Fibroblast of the aortic adventitia (primary cell): ENCODE results near the gene RSKR. TPM values are rescaled to one million over a fixed set of nuclear protein-coding genes. Genes with fewer than 3 reads are reported as not detected.
"Not testable (repeated sequence)": the region's sequence is repeated elsewhere in the genome, so short reads cannot be mapped to it uniquely, and the experiment has no call there.

Experiments used
- DNase-seq: peaks from one replicate; pipeline ENCODE4 v3.0.0-alpha.2; 2010; ENCODE audit warnings: low read depth
- H3K4me3 ChIP-seq: 2 replicates; pipeline ENCODE4 v1.5.1; 2011; ENCODE audit warnings: low read depth, mild to moderate bottlenecking, control low read depth, low read length, moderate library complexity
- total RNA-seq: library from RNA; depleted of rRNA; stranded (reverse); fragments of >200 nt; gene quantifications from 2 replicates; pipeline ENCODE4 v1.2.3, GENCODE V29; 2012; ENCODE audit warnings: low replicate concordance
- TF ChIP-seq, protein P1 (sequence below): IDR thresholded peaks from 2 replicates; pipeline ENCODE4 v1.5.1; 2011; ENCODE audit warnings: mild to moderate bottlenecking, low read length, control low read depth, inconsistent platforms; ENCODE audit not compliant: insufficient read depth

The RSKR gene
- total RNA-seq, 1 donor, result 4.3 TPM

DNA sequence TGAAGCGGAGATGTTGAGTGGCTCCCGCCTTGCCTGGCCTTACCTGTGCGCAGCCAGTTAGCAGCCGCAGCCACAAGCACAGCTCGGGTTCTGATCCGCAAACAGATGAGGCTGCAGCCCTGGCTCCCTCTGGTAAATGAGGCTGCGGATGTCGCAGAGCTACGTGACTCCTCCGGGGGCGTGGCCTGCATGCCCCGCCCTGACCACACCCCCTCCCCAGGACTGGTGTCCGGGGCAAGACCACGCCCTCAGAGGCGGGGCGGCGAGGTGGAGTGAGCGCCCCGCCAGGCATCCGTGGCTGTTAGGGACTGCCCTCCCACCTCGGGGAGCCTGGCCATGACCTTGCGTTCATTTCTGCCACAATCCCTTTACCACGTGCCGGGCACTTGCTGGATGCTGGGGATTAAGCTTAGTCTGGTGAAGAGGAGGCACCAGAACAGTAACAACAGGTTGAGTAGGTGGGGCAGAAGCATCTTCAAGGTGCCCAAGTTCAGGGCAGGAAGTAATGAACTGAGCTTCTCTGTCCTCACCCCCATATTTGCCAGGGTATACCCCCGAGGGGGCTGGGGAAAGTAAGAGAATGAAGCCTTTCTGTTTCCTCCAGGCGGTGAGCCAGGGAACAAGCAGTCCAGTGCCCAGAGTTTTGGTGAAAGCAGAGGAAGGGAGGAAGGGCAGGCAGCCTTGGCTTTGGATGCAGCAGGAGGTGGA, 37.1 kb downstream of the RSKR start, which contains the start of gene ALDOC:
Gene ALDOC, minus strand, starts transcription at position 138 of the 708 bp plus-strand sequence. CDS start 1,363 bp downstream, outside the sequence.
- peak within 1 kb of the TSS; percentile 55 for H3K4me3 ChIP-seq
- peak; percentile 84 for DNase-seq
- TF ChIP-seq, protein P1, sequence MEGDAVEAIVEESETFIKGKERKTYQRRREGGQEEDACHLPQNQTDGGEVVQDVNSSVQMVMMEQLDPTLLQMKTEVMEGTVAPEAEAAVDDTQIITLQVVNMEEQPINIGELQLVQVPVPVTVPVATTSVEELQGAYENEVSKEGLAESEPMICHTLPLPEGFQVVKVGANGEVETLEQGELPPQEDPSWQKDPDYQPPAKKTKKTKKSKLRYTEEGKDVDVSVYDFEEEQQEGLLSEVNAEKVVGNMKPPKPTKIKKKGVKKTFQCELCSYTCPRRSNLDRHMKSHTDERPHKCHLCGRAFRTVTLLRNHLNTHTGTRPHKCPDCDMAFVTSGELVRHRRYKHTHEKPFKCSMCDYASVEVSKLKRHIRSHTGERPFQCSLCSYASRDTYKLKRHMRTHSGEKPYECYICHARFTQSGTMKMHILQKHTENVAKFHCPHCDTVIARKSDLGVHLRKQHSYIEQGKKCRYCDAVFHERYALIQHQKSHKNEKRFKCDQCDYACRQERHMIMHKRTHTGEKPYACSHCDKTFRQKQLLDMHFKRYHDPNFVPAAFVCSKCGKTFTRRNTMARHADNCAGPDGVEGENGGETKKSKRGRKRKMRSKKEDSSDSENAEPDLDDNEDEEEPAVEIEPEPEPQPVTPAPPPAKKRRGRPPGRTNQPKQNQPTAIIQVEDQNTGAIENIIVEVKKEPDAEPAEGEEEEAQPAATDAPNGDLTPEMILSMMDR, result no peak

DNA sequence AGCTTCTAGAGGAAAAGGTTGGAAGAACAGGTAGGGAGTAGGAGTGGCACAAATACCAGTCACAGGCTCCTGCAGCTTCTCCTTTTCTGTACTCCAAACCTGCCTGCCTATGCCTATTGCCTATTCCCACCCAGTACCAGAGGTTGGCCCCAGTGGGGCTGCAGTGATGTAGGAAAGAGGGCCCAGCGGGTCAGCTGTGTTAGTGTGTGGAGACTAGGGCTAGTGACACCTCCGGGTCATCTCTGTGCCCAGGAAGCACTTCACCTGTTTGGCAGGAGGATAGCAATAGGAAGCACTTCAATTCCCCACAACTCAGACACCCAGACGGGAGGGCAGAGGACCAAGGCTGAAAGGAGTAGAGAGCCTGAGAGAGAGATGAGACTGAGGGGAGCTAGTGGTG, 38.0 kb downstream of the RSKR start:
- H3K4me3 ChIP-seq, DNase-seq: not testable (repeated sequence)

GRCh38 chr17:28575126-28575795, 38.7 kb downstream of the RSKR start:
- no peak overlapping the region for H3K4me3 ChIP-seq
- no peak for DNase-seq
- TF ChIP-seq, protein P1, result no peak

- TF ChIP-seq, protein P1, result no peak
- no peak for DNase-seq
These were observed 39.5 kb downstream of the RSKR start for GRCh38 chr17:28574526-28574925.

DNA sequence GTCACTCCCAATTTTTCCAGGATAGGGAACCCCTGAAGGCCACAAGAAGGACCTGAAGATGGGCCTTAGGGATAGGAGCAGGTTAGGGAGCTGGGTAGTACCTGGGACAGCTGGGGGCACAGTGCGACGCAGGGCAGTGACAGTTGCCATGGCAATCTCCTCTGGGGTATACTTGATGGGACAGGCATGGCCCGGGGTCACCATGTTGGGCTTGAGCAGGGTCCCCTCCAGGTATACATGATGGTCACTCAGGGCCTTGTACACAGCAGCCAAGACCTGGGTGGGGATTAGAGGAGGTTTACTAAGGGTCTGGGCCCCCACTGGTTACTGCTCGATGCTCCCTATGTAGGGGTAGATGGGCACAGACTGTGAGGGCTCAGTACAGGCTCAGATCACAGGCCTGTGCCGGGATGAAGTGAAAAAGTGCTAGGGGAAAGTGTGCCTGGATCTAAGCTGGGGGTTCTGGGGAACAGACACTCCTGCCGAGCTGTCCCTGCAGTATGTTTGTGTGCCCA, 40.0 kb downstream of the RSKR start:
- TF ChIP-seq, protein P1, result no peak
- H3K4me3 ChIP-seq, result no peak overlapping the region
- DNase-seq, result no peak

More at GRCh38 chr17:28574526-28574925, 39.5 kb downstream of the RSKR start:
- no peak overlapping the region for H3K4me3 ChIP-seq

DNA sequence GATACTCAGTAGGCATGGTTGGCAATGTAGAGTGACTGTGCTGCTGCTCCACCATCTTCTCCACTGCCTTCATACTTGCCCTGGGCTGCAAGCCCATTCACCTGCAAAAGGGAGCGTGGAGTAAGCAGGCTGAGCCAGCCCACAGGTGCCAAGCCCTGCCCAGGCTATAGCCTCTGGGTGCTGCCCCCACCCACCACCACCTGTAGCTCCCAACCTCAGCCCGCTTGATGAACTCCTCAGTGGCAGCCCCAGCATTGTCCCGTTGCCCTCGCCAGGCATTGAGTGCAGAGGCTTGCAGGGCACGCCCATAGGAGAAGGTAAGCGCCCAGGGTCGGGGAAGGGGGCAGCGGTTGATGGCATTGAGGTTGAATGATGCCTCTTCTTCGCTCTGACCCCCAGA, 40.5 kb downstream of the RSKR start:
- no peak overlapping the region for H3K4me3 ChIP-seq
- TF ChIP-seq, protein P1, result no peak
- DNase-seq, result no peak

DNA sequence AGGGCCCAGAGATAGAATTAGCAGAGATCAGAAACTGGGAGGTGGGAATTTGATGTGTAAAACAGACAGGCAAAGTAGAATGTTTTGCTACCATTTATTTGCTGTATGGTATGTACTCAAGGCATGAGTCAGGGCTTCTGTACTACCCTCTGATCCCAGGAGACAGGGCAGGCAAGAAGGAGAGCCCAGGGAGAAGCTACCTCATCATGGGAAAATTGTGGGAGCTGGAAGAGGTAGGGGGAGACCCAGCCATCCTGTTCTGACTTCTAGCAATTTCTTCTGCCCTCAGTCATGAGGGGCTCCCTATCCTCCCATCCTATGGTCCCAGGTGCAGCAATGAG, 41.0 kb downstream of the RSKR start:
- DNase-seq, result no peak
- H3K4me3 ChIP-seq, result no peak overlapping the region
- TF ChIP-seq, protein P1, result no peak
